Measurements from ENCODE around the gene NCK2. TPM values are rescaled to one million over a fixed set of nuclear protein-coding genes. Genes with fewer than 3 reads are reported as not detected.

NCK2 gene
- total and polyA plus RNA-seq, 2 of the 13 experiments (the other 11 are each of a cell fraction or from before 2014, with no cell fraction given) = 14.8 to 23.5 TPM

DNA sequence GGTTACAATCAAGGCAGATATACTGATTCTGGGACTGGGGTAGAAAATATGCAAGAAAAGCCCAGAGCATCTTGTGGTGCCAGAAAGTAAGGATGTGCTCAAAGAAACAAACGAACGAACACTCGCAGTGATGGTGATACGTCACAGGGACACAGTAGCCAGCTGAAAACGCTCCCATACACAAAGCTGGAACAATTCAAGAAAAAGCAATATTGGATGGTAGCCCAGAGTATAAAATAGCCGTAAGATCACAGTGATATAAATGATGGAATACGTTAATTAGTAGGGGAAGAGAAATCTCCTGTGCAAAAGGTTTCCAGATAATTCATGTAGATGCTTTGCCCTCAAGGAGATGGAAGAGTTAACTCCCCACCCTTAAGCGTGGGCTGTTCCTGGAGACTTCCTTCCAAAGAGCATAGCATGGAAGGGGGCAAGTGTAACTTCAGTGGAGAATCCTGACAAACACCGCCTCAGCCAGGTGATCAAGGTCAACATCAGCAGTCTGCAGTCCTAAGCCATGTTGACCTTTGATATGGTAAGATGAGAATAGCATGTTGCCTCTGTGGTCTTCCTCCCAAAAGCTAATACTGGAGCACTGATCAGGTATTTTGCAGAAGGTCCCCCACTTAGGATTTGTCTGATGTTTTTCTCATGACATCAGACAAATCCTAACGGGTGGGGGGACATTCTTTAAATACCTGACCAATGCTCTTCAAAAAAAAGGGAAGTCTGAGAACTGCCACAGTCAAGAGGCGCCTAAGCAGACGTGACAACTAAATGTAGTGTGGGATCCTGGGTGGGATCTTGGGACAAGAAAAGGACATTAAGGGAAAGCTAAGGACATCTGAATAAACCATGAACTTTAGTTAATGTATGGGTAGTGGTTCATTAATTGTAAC, 99.0 kb downstream of the NCK2 start:
- Histone ChIP-seq H3K4me3 (replicated peaks in 1 of 3; ENCODE audit: insufficient read depth in 1 of 3, low read depth in 2 of 3, low read length in 3 of 3) (no peak overlapping the region), H3K27me3 (ENCODE audit: control insufficient read depth in 1 of 2, insufficient read depth in 2 of 2, low read length in 2 of 2) (no peaks in the 10 kb centered on the region), H3K4me2 (ENCODE audit: low read depth, low read length) (no peak overlapping the region), H3K27ac (ENCODE audit: extremely low read length, insufficient read depth, low read length) (no peak overlapping the region), H2AFZ (ENCODE audit: low read length) (no peak overlapping the region), H3K4me1 (ENCODE audit: insufficient read depth, low read length) (peaks cover 23% of the 10 kb centered on the region), H4K20me1 (ENCODE audit: insufficient read depth, low read length) (no peaks in the 10 kb centered on the region), H3K79me2 (ENCODE audit: insufficient read depth, low read length) (no peaks in the 10 kb centered on the region), H3K9ac (ENCODE audit: insufficient read depth, low read depth, low read length) (no peak overlapping the region), H3K9me3 (ENCODE audit: low read length) (no peaks in the 10 kb centered on the region), H3K36me3 (replicated peaks in 1 of 2; ENCODE audit: control insufficient read depth in 1 of 2, insufficient read depth in 2 of 2, low read length in 2 of 2) (no peaks in the 10 kb centered on the region)
- intact Hi-C loops (cut with micrococcal nuclease; ENCODE audit: unreplicated experiment) (loop anchor here (1.0 kb wide), 1 partner anchor 29 kb away; no protein-coding TSS in a partner anchor), in situ Hi-C loops (cut with HindIII; ENCODE audit: extremely low pct_ligation_motif_present, low pct_unique_long_range_greater_than_20kb) (no loop called here)
- POLR2A ChIA-PET = no interaction called here
- CTCF ChIA-PET (ENCODE audit: low intra/inter-chr PET ratio, low total read pairs) = no interaction called here
- ATAC-seq (peak; percentile 69), DNase-seq (ENCODE audit: low spot score) (peak; percentile 46), FAIRE-seq (peak; percentile 66)
- no TSS peak for BruUV-seq (replicated peaks)
- 86% methylated on average over 12 of the region's 12 CpGs for WGBS (ENCODE audit: low lambda C conversion rate)
- TF ChIP-seq GLI4 (CRISPR knock-in tag; IDR thresholded peaks at IDR 0.05; ENCODE audit: borderline replicate concordance) (no peak), ARID2 (CRISPR knock-in tag; IDR thresholded peaks at IDR 0.05; ENCODE audit: borderline replicate concordance) (no peak), HOXA7 (CRISPR knock-in tag; IDR thresholded peaks at IDR 0.05) (no peak), ZNF230 (CRISPR knock-in tag; IDR thresholded peaks at IDR 0.05) (no peak), ONECUT2 (CRISPR knock-in tag; IDR thresholded peaks at IDR 0.05) (no peak), ZNF496 (CRISPR knock-in tag; IDR thresholded peaks at IDR 0.05; ENCODE audit: insufficient replicate concordance) (no peak), AKNA (CRISPR knock-in tag; IDR thresholded peaks at IDR 0.05; ENCODE audit: borderline replicate concordance) (no peak), ZNF232 (CRISPR knock-in tag; IDR thresholded peaks at IDR 0.05; ENCODE audit: borderline replicate concordance) (no peak), RBM22 (optimal IDR thresholded peaks at IDR 0.05; ENCODE audit: low read length) (no peak), TEAD3 (CRISPR knock-in tag; optimal IDR thresholded peaks at IDR 0.05; ENCODE audit: borderline replicate concordance) (peak; percentile 58), ZFP36L2 (CRISPR knock-in tag; IDR thresholded peaks at IDR 0.05) (no peak), ZNF263 (CRISPR knock-in tag; IDR thresholded peaks at IDR 0.05) (peak; percentile 55; the same call in 1 of the 2 replicates), SRY (CRISPR knock-in tag; IDR thresholded peaks at IDR 0.05) (no peak), HNF4A (CRISPR knock-in tag; IDR thresholded peaks at IDR 0.05) (peak; percentile 41), ZSCAN31 (CRISPR knock-in tag; IDR thresholded peaks at IDR 0.05; ENCODE audit: low read depth) (no peak)
- TF ChIP-seq, protein P1, sequence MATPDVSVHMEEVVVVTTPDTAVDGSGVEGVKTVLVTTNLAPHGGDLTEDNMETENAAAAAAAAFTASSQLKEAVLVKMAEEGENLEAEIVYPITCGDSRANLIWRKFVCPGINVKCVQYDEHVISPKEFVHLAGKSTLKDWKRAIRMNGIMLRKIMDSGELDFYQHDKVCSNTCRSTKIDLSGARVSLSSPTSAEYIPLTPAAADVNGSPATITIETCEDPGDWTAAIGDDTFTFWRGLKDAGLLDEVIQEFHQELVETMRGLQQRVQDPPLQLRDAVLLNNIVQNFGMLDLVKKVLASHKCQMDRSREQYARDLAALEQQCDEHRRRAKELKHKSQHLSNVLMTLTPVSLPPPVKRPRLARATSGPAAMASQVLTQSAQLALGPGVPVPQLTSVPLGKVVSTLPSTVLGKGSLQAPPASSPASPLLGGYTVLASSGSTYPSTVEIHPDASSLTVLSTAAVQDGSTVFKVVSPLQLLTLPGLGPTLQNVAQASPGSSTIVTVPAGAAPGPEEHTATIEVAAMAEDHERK (CRISPR knock-in tag; IDR thresholded peaks at IDR 0.05; ENCODE audit: low read depth) = no peak
- TF ChIP-seq, protein P2, sequence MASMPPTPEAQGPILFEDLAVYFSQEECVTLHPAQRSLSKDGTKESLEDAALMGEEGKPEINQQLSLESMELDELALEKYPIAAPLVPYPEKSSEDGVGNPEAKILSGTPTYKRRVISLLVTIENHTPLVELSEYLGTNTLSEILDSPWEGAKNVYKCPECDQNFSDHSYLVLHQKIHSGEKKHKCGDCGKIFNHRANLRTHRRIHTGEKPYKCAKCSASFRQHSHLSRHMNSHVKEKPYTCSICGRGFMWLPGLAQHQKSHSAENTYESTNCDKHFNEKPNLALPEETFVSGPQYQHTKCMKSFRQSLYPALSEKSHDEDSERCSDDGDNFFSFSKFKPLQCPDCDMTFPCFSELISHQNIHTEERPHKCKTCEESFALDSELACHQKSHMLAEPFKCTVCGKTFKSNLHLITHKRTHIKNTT (CRISPR knock-in tag; IDR thresholded peaks at IDR 0.05) = no peak

Measured in HepG2 (cell line).